SK-N-SH (cell line): ENCODE data around the gene IZUMO1. TPM values are rescaled to one million over a fixed set of nuclear protein-coding genes. Genes with fewer than 3 reads are reported as not detected.

Source experiments
- CTCF ChIA-PET: fragments of 300-600, 350-600 bp; formaldehyde crosslinking; extraction: SDS; loops from one replicate; lab custom pipeline; 2021; lab: Yijun Ruan, JAX
- POLR2A ChIA-PET: fragments of 350-600 bp; sonication (Branson Sonifier 250); formaldehyde crosslinking; extraction: SDS; loops from one replicate; lab custom pipeline; 2020; ENCODE audit warnings: antibody characterized with exemption, inconsistent platforms; lab: Yijun Ruan, JAX
- DNase-seq: peaks from one replicate; pipeline ENCODE4 v3.0.0; 2012
- H2AFZ ChIP-seq: fragments of 200-600 bp; sonication (generic); 2 replicates; pipeline ENCODE4 v1.8.1; 2016; ENCODE audit warnings: antibody characterized with exemption, mild to moderate bottlenecking, low read depth
- H3F3A ChIP-seq: fragments of 200-600 bp; sonication (generic); replicated peaks from 2 replicates; pipeline ENCODE3; 2016; ENCODE audit warnings: antibody characterized with exemption, mild to moderate bottlenecking; ENCODE audit not compliant: insufficient read depth
- H3K27ac ChIP-seq, 2 experiments: fragments of 200-500 bp in 1 of 2; fragments of 200-600 bp in 1 of 2; sonication (Bioruptor generic) in 1 of 2; sonication (generic), shearing (Covaris generic) in 1 of 2; 2 replicates each; pipeline versions ENCODE4 v1.5.1 to v1.6.1; 2014 to 2016; ENCODE audit warnings: low read depth in 2 of 2, inconsistent platforms in 1 of 2, low read length in 1 of 2, mild to moderate bottlenecking in 1 of 2, mixed read lengths in 1 of 2
- H3K27me3 ChIP-seq: fragments of 200-600 bp; sonication (generic), shearing (Covaris generic); 2 replicates; pipeline ENCODE4 v1.6.1; 2016; ENCODE audit warnings: mixed run types; ENCODE audit not compliant: insufficient read depth
- H3K36me3 ChIP-seq, 2 experiments: fragments of 200-500 bp in 1 of 2; fragments of 200-600 bp in 1 of 2; sonication (Bioruptor generic) in 1 of 2; sonication (generic) in 1 of 2; replicated peaks in 1 of 2; 2 replicates each; pipeline versions ENCODE3 to v1.5.1; 2014 to 2016; ENCODE audit warnings: low read length in 1 of 2, mild to moderate bottlenecking in 1 of 2; ENCODE audit not compliant: insufficient read depth in 2 of 2, control insufficient read depth in 1 of 2
- H3K4me1 ChIP-seq, 2 experiments: fragments of 200-500 bp in 1 of 2; fragments of 200-600 bp in 1 of 2; sonication (Bioruptor generic) in 1 of 2; sonication (generic), shearing (Covaris generic) in 1 of 2; 2 replicates each; pipeline versions ENCODE4 v1.5.1 to v1.6.1; 2014 to 2016; ENCODE audit warnings: low read depth in 1 of 2, low read length in 1 of 2, mixed run types in 1 of 2; ENCODE audit not compliant: insufficient read depth in 2 of 2, control insufficient read depth in 1 of 2
- H3K4me2 ChIP-seq: fragments of 200-600 bp; sonication (generic), shearing (Covaris generic); 2 replicates; pipeline ENCODE4 v1.6.1; 2017; ENCODE audit warnings: mixed run types
- H3K4me3 ChIP-seq, 2 experiments: fragments of 200-500 bp in 1 of 2; fragments of 200-600 bp in 1 of 2; sonication (Bioruptor generic) in 1 of 2; sonication (generic), shearing (Covaris generic) in 1 of 2; 2 replicates each; pipeline versions ENCODE4 v1.5.1 to v1.8.1; 2014 to 2016; ENCODE audit warnings: low read depth in 2 of 2, inconsistent platforms in 1 of 2, low read length in 1 of 2, mild to moderate bottlenecking in 1 of 2, mixed read lengths in 1 of 2, moderate library complexity in 1 of 2
- H3K79me2 ChIP-seq: fragments of 200-600 bp; sonication (generic); 2 replicates; pipeline ENCODE4 v1.8.1; 2017; ENCODE audit warnings: mild to moderate bottlenecking; ENCODE audit not compliant: insufficient read depth
- H3K9ac ChIP-seq: fragments of 200-600 bp; sonication (generic); 2 replicates; pipeline ENCODE4 v1.6.1; 2017; ENCODE audit warnings: mixed run types
- H3K9me2 ChIP-seq: fragments of 200-600 bp; sonication (generic); 2 replicates; pipeline ENCODE4 v1.6.1; 2017; ENCODE audit warnings: mixed run types
- H3K9me3 ChIP-seq: fragments of 200-600 bp; sonication (generic); 2 replicates; pipeline ENCODE4 v1.6.1; 2017; ENCODE audit warnings: mixed run types, mild to moderate bottlenecking, moderate library complexity
- H4K20me1 ChIP-seq: fragments of 200-600 bp; sonication (generic); 2 replicates; pipeline ENCODE4 v1.6.1; 2017; ENCODE audit warnings: mild to moderate bottlenecking, mixed run types; ENCODE audit not compliant: insufficient read depth
- ELF1 ChIP-seq: IDR thresholded peaks from 2 replicates; pipeline ENCODE4 v1.4.0; 2012
- EP300 ChIP-seq, 2 experiments: IDR thresholded peaks; 2 replicates each; pipeline versions ENCODE4 v1.4.0 to v1.6.1; 2012; ENCODE audit warnings: borderline replicate concordance in 1 of 2, low read depth in 1 of 2, low read length in 1 of 2
- FOXJ3 ChIP-seq: sonication (generic); formaldehyde crosslinking; IDR thresholded peaks from 2 replicates; pipeline ENCODE4 v1.5.1; 2020; ENCODE audit warnings: mild to moderate bottlenecking, missing genetic modification reagents
- GABPA ChIP-seq: IDR thresholded peaks from 2 replicates; pipeline ENCODE4 v1.4.0; 2012; ENCODE audit warnings: low read depth, mild to moderate bottlenecking
- JUND ChIP-seq: IDR thresholded peaks from 2 replicates; pipeline ENCODE4 v1.4.0; 2012
- MXI1 ChIP-seq: IDR thresholded peaks from 2 replicates; pipeline ENCODE4 v1.6.1; 2012; ENCODE audit warnings: mild to moderate bottlenecking, low read depth, low read length, improper control_type of control experiment
- NFIC ChIP-seq: IDR thresholded peaks from 2 replicates; pipeline ENCODE4 v1.4.0; 2012; ENCODE audit warnings: borderline replicate concordance
- NRF1 ChIP-seq: IDR thresholded peaks from 2 replicates; pipeline ENCODE4 v1.6.1; 2012; ENCODE audit warnings: low read depth, mild to moderate bottlenecking, low read length
- PBX3 ChIP-seq: IDR thresholded peaks from 2 replicates; pipeline ENCODE4; 2012
- RAD21 ChIP-seq: IDR thresholded peaks from 2 replicates; pipeline ENCODE4 v1.6.1; 2012; ENCODE audit warnings: mild to moderate bottlenecking, low read length
- RFX5 ChIP-seq: IDR thresholded peaks from 2 replicates; pipeline ENCODE4 v1.6.1; 2012; ENCODE audit warnings: mild to moderate bottlenecking, improper control_type of control experiment, low read length
- RXRA ChIP-seq: IDR thresholded peaks from 2 replicates; pipeline ENCODE4 v1.4.0; 2012; ENCODE audit warnings: low read depth, mild to moderate bottlenecking, borderline replicate concordance
- SIN3A ChIP-seq: IDR thresholded peaks from 2 replicates; pipeline ENCODE4 v1.6.1; 2012; ENCODE audit warnings: low read depth, mild to moderate bottlenecking, low read length, moderate library complexity, borderline replicate concordance
- SMC3 ChIP-seq: IDR thresholded peaks from 2 replicates; pipeline ENCODE4 v1.6.1; 2012; ENCODE audit warnings: low read depth, low read length, improper control_type of control experiment
- TAF1 ChIP-seq: IDR thresholded peaks from 2 replicates; pipeline ENCODE4 v1.6.1; 2012; ENCODE audit warnings: low read depth, mild to moderate bottlenecking, low read length, moderate library complexity, borderline replicate concordance
- TCF12 ChIP-seq: IDR thresholded peaks from 2 replicates; pipeline ENCODE4 v1.4.0; 2012
- USF2 ChIP-seq: fragments of 150-350 bp; IDR thresholded peaks from 2 replicates; pipeline ENCODE4 v1.6.1; 2017; ENCODE audit warnings: antibody characterized with exemption, low read length, low read depth, borderline replicate concordance
- ZBTB33 ChIP-seq: IDR thresholded peaks from 2 replicates; pipeline ENCODE4 v1.4.0; 2012; ENCODE audit warnings: low read depth, borderline replicate concordance
- whole genome bisulfite sequencing: methylation state at CpG from one replicate; pipeline ENCODE4 v1.1.6; 2017; ENCODE audit warnings: low lambda C conversion rate; 5-methylcytosine and 5-hydroxymethylcytosine counted together
- polyA plus RNA-seq, 3 experiments: library from polyadenylated mRNA; depleted of rRNA; stranded (reverse); fragments of >200 nt; gene quantifications; 2 replicates each; pipeline ENCODE4 v1.2.3, GENCODE V29; 2012
- TF ChIP-seq, protein P1 (sequence below): fragments of 200-600 bp; sonication (generic); IDR thresholded peaks from 2 replicates; pipeline ENCODE4 v1.6.1; 2017; ENCODE audit warnings: antibody characterized with exemption, mild to moderate bottlenecking, moderate library complexity
- TF ChIP-seq, protein P2 (sequence below): IDR thresholded peaks from 2 replicates; pipeline ENCODE4 v1.4.0; 2012; ENCODE audit warnings: low read depth, borderline replicate concordance

IZUMO1 gene
- polyA plus RNA-seq, 1 of the 3 experiments (the other 2 are of a cell fraction) = 0.03 TPM

DNA sequence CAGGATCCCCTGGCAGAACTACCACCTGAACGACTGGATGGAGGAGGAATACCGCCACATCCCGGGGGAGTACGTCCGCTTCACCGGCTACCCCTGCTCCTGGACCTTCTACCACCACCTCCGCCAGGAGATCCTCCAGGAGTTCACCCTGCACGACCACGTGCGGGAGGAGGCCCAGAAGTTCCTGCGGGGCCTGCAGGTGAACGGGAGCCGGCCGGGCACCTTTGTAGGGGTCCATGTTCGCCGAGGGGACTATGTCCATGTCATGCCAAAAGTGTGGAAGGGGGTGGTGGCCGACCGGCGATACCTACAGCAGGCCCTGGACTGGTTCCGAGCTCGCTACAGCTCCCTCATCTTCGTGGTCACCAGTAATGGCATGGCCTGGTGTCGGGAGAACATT lies 43.4 kb downstream of the IZUMO1 start:
- H3K79me2 ChIP-seq = no peaks in the 10 kb centered on the region
- DNase-seq = no peak
- H3K4me2 ChIP-seq = no peak overlapping the region
- WGBS = 91% methylated on average over 13 of the region's 23 CpGs
- CTCF ChIA-PET = interaction anchor here (0.8 kb wide), 1 partner anchor 9 kb away, joined by 3 read pairs; no protein-coding TSS in a partner anchor
- no peak overlapping the region for H3K9ac ChIP-seq
- POLR2A ChIA-PET = interaction anchor here (0.6 kb wide), 1 partner anchor 42 kb away, joined by 3 read pairs; no protein-coding TSS in a partner anchor
- H3K9me2 ChIP-seq = no peaks in the 10 kb centered on the region
- no peak overlapping the region for H3K27ac ChIP-seq
- no peak overlapping the region for H2AFZ ChIP-seq
- H3K9me3 ChIP-seq = no peaks in the 10 kb centered on the region
- no peaks in the 10 kb centered on the region for H3K27me3 ChIP-seq
- no peaks in the 10 kb centered on the region for H3K36me3 ChIP-seq
- no peak overlapping the region for H3K4me3 ChIP-seq
- no peak for TF ChIP-seq SIN3A
- no peak for TF ChIP-seq RAD21
- TF ChIP-seq NRF1 = no peak
- no peak for TF ChIP-seq JUND
- TF ChIP-seq ZBTB33 = no peak
- no peak for TF ChIP-seq TCF12
- TF ChIP-seq GABPA = no peak
- no peak for TF ChIP-seq RXRA
- TF ChIP-seq MXI1 = no peak
- TF ChIP-seq ELF1 = no peak
- TF ChIP-seq, protein P1, sequence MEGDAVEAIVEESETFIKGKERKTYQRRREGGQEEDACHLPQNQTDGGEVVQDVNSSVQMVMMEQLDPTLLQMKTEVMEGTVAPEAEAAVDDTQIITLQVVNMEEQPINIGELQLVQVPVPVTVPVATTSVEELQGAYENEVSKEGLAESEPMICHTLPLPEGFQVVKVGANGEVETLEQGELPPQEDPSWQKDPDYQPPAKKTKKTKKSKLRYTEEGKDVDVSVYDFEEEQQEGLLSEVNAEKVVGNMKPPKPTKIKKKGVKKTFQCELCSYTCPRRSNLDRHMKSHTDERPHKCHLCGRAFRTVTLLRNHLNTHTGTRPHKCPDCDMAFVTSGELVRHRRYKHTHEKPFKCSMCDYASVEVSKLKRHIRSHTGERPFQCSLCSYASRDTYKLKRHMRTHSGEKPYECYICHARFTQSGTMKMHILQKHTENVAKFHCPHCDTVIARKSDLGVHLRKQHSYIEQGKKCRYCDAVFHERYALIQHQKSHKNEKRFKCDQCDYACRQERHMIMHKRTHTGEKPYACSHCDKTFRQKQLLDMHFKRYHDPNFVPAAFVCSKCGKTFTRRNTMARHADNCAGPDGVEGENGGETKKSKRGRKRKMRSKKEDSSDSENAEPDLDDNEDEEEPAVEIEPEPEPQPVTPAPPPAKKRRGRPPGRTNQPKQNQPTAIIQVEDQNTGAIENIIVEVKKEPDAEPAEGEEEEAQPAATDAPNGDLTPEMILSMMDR = no peak
- TF ChIP-seq NFIC = no peak
- no peak for TF ChIP-seq FOXJ3 (CRISPR knock-in tag)
- no peak for TF ChIP-seq SMC3
- TF ChIP-seq EP300 (IDR thresholded peaks at IDR 0.05; ENCODE audit: borderline replicate concordance in 1 of 2, low read depth in 1 of 2, low read length in 1 of 2) = no peak
- H3F3A ChIP-seq = peaks cover 5% of the 10 kb centered on the region
- H3K4me1 ChIP-seq = peaks cover 0 to 1% of the 10 kb centered on the region in 2 experiments; a peak in 1 of 4 replicates
- H4K20me1 ChIP-seq = no peaks in the 10 kb centered on the region

GRCh38 chr19:48702701-48703100 lies 44.0 kb downstream of the IZUMO1 start:
- Histone ChIP-seq H3K79me2 (no peaks in the 10 kb centered on the region), H3K4me2 (no peak overlapping the region), H2AFZ (no peak overlapping the region), H3K4me1 (peaks cover 0 to 5% of the 10 kb centered on the region in 2 experiments; a peak in 1 of 4 replicates), H3K9me3 (no peaks in the 10 kb centered on the region), H3K27ac (no peak overlapping the region), H3K9ac (no peak overlapping the region), H3F3A (peaks cover 5% of the 10 kb centered on the region), H3K9me2 (no peaks in the 10 kb centered on the region), H3K36me3 (no peaks in the 10 kb centered on the region), H3K4me3 (no peak overlapping the region), H4K20me1 (no peaks in the 10 kb centered on the region), H3K27me3 (no peaks in the 10 kb centered on the region)
- ChIA-PET CTCF (no interaction called here), POLR2A (interaction anchor here (0.6 kb wide), 1 partner anchor 41 kb away, joined by 3 read pairs; no protein-coding TSS in a partner anchor)
- DNase-seq = no peak
- 90% methylated on average over 13 of the region's 13 CpGs for WGBS
- TF ChIP-seq RFX5 (no peak), TAF1 (no peak), GABPA (no peak), ELF1 (no peak), JUND (no peak), RXRA (no peak), PBX3 (no peak), SMC3 (no peak), USF2 (no peak)
- TF ChIP-seq, protein P1 = no peak
- TF ChIP-seq, protein P2, sequence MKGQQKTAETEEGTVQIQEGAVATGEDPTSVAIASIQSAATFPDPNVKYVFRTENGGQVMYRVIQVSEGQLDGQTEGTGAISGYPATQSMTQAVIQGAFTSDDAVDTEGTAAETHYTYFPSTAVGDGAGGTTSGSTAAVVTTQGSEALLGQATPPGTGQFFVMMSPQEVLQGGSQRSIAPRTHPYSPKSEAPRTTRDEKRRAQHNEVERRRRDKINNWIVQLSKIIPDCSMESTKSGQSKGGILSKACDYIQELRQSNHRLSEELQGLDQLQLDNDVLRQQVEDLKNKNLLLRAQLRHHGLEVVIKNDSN = no peak
